H1 (cell line): Measurements from ENCODE around the gene NLGN4X. TPM values are rescaled to one million over a fixed set of nuclear protein-coding genes. Genes with fewer than 3 reads are reported as not detected.

Source experiments
- CTCF ChIA-PET: fragments of 300-600 bp; sonication (Branson Sonifier 250); formaldehyde crosslinking; loops from one replicate; lab custom pipeline; 2021; ENCODE audit not compliant: partially characterized antibody; lab: Charles Lee
- POLR2A ChIA-PET: fragments of 300-600 bp; sonication (Branson Sonifier 250); formaldehyde crosslinking; loops from one replicate; lab custom pipeline; 2021; ENCODE audit warnings: inconsistent platforms; ENCODE audit not compliant: partially characterized antibody; lab: Charles Lee
- DNase-seq, 2 experiments: peaks; one replicate each; pipeline versions ENCODE4 v3.0.0 to v3.0.0-alpha.2; 2010 to 2022; ENCODE audit warnings: low spot score in 2 of 2, low read depth in 1 of 2, mixed read lengths in 1 of 2
- FAIRE-seq: peaks from 2 replicates; lab custom pipeline; 2011; peaks lifted over from hg19 to GRCh38; lab: Jason Lieb, UNC
- H2AFZ ChIP-seq: 2 replicates; pipeline ENCODE4 v1.8.1; 2012; ENCODE audit warnings: low read length, inconsistent platforms
- H2AK5ac ChIP-seq: 2 replicates; pipeline ENCODE4 v1.6.1; 2013; ENCODE audit warnings: low read depth, low read length
- H2BK120ac ChIP-seq: replicated peaks from 2 replicates; pipeline ENCODE3; 2013; ENCODE audit warnings: low read depth, low read length, inconsistent platforms
- H2BK12ac ChIP-seq: 2 replicates; pipeline ENCODE4 v1.6.1; 2013; ENCODE audit warnings: low read depth, low read length
- H2BK15ac ChIP-seq: 2 replicates; pipeline ENCODE4 v1.6.1; 2013; ENCODE audit warnings: low read length
- H2BK20ac ChIP-seq: 2 replicates; pipeline ENCODE4 v1.6.1; 2013; ENCODE audit warnings: low read length
- H2BK5ac ChIP-seq: 2 replicates; pipeline ENCODE4 v1.6.1; 2013; ENCODE audit warnings: low read depth, low read length
- H3K14ac ChIP-seq: 2 replicates; pipeline ENCODE4 v1.6.1; 2013; ENCODE audit warnings: inconsistent platforms; ENCODE audit not compliant: insufficient read length
- H3K18ac ChIP-seq: 2 replicates; pipeline ENCODE4 v1.6.1; 2013; ENCODE audit warnings: low read length; ENCODE audit errors: extremely low read depth
- H3K23ac ChIP-seq: 2 replicates; pipeline ENCODE4 v1.6.1; 2013; ENCODE audit warnings: inconsistent platforms; ENCODE audit not compliant: insufficient read length
- H3K23me2 ChIP-seq: 2 replicates; pipeline ENCODE4 v1.6.1; 2013; ENCODE audit warnings: low read depth, low read length
- H3K27ac ChIP-seq: 2 replicates; pipeline ENCODE4 v1.6.1; 2011; ENCODE audit warnings: low read depth, low read length, inconsistent platforms
- H3K27me3 ChIP-seq, 4 experiments: replicated peaks in 1 of 4; 1 replicate in 1 of 4; 2 replicates in 3 of 4; pipeline versions ENCODE4 v1.6.1 to v1.8.1; 2011 to 2013; ENCODE audit warnings: low read length in 3 of 4, mild to moderate bottlenecking in 3 of 4, inconsistent platforms in 2 of 4, mixed read lengths in 2 of 4, moderate library complexity in 1 of 4; ENCODE audit not compliant: control insufficient read depth in 3 of 4, insufficient read depth in 3 of 4; ENCODE audit errors: extremely low read depth in 1 of 4
- H3K36me3 ChIP-seq, 4 experiments: 2 replicates each; pipeline versions ENCODE4 v1.6.1 to v1.8.1; 2011 to 2013; ENCODE audit warnings: mild to moderate bottlenecking in 4 of 4, low read length in 3 of 4, moderate library complexity in 2 of 4, control low read depth in 1 of 4, inconsistent platforms in 1 of 4; ENCODE audit not compliant: insufficient read depth in 4 of 4, control insufficient read depth in 2 of 4
- H3K4ac ChIP-seq: replicated peaks from 2 replicates; pipeline ENCODE3; 2013; ENCODE audit warnings: low read length, low read depth, mixed read lengths, inconsistent platforms; ENCODE audit not compliant: insufficient read length
- H3K4me1 ChIP-seq, 4 experiments: replicated peaks in 1 of 4; 1 replicate in 1 of 4; 2 replicates in 3 of 4; pipeline versions ENCODE4 v1.6.1 to v1.8.1; 2011 to 2013; ENCODE audit warnings: low read length in 3 of 4, inconsistent platforms in 2 of 4, mixed read lengths in 1 of 4; ENCODE audit not compliant: insufficient read depth in 4 of 4, control insufficient read depth in 3 of 4
- H3K4me2 ChIP-seq, 2 experiments: 2 replicates each; pipeline versions ENCODE4 v1.6.1 to v1.8.1; 2011 to 2013; ENCODE audit warnings: low read depth in 2 of 2, low read length in 2 of 2, control low read depth in 1 of 2, inconsistent platforms in 1 of 2, mild to moderate bottlenecking in 1 of 2; ENCODE audit not compliant: insufficient read depth in 1 of 2
- H3K4me3 ChIP-seq, 4 experiments: fragments of 200-600, 300-600 bp in 1 of 4; sonication (generic), shearing (Covaris generic), sonication (Bioruptor Twin) in 1 of 4; 2 replicates each; pipeline versions ENCODE4 v1.5.1 to v1.8.1; 2011 to 2016; ENCODE audit warnings: low read length in 4 of 4, low read depth in 3 of 4, control low read depth in 2 of 4, inconsistent platforms in 2 of 4, mild to moderate bottlenecking in 2 of 4, mixed read lengths in 1 of 4, moderate library complexity in 1 of 4; ENCODE audit not compliant: insufficient read depth in 2 of 4; ENCODE audit errors: extremely low read depth in 1 of 4
- H3K56ac ChIP-seq: replicated peaks from 2 replicates; pipeline ENCODE3; 2013; ENCODE audit warnings: low read depth, mild to moderate bottlenecking, mixed read lengths, low read length, inconsistent platforms; ENCODE audit not compliant: insufficient read length
- H3K79me1 ChIP-seq: 2 replicates; pipeline ENCODE4 v1.6.1; 2013; ENCODE audit warnings: low read depth, low read length, control low read depth
- H3K79me2 ChIP-seq, 2 experiments: 2 replicates each; pipeline versions ENCODE4 v1.6.1 to v1.8.1; 2012 to 2013; ENCODE audit warnings: low read length in 2 of 2, mild to moderate bottlenecking in 2 of 2, inconsistent platforms in 1 of 2; ENCODE audit not compliant: insufficient read depth in 2 of 2, control insufficient read depth in 1 of 2
- H3K9ac ChIP-seq, 4 experiments: replicated peaks in 1 of 4; 1 replicate in 1 of 4; 2 replicates in 3 of 4; pipeline versions ENCODE4 v1.6.1 to v1.8.1; 2011 to 2013; ENCODE audit warnings: low read depth in 3 of 4, low read length in 3 of 4, control low read depth in 2 of 4, mild to moderate bottlenecking in 2 of 4, moderate library complexity in 2 of 4, inconsistent platforms in 1 of 4; ENCODE audit errors: extremely low read depth in 1 of 4
- H3K9me3 ChIP-seq, 2 experiments: 2 replicates each; pipeline versions ENCODE4 v1.6.1 to v1.8.1; 2012 to 2013; ENCODE audit warnings: mild to moderate bottlenecking in 2 of 2, moderate library complexity in 2 of 2, control low read depth in 1 of 2, inconsistent platforms in 1 of 2, low read depth in 1 of 2, low read length in 1 of 2, mixed read lengths in 1 of 2; ENCODE audit not compliant: insufficient read depth in 2 of 2
- H4K20me1 ChIP-seq, 2 experiments: replicated peaks in 1 of 2; 2 replicates each; pipeline versions ENCODE3 to v1.8.1; 2011 to 2013; ENCODE audit warnings: inconsistent platforms in 2 of 2, low read length in 2 of 2, mild to moderate bottlenecking in 1 of 2; ENCODE audit not compliant: insufficient read depth in 2 of 2, control insufficient read depth in 1 of 2
- H4K5ac ChIP-seq: 2 replicates; pipeline ENCODE4 v1.6.1; 2013; ENCODE audit warnings: low read length, low read depth, mixed read lengths, inconsistent platforms; ENCODE audit not compliant: insufficient read length
- H4K8ac ChIP-seq: 2 replicates; pipeline ENCODE4 v1.8.0; 2013; ENCODE audit warnings: mild to moderate bottlenecking, moderate library complexity, low read length, inconsistent platforms; ENCODE audit not compliant: insufficient read depth; ENCODE audit errors: extremely low read depth
- H4K91ac ChIP-seq: replicated peaks from 2 replicates; pipeline ENCODE3; 2013; ENCODE audit warnings: low read length, mixed read lengths, inconsistent platforms; ENCODE audit not compliant: insufficient read length
- MAFK ChIP-seq: IDR thresholded peaks from 2 replicates; pipeline ENCODE4 v1.6.1; 2012; ENCODE audit warnings: low read depth, mild to moderate bottlenecking, improper control_type of control experiment, low read length
- NANOG ChIP-seq: IDR thresholded peaks from 2 replicates; pipeline ENCODE4 v1.6.1; 2011; ENCODE audit warnings: low read length, low read depth, mild to moderate bottlenecking, inconsistent platforms; ENCODE audit not compliant: insufficient read depth, poor library complexity, severe bottlenecking
- RBBP5 ChIP-seq: IDR thresholded peaks from 2 replicates; pipeline ENCODE4 v1.7.1; 2012; ENCODE audit warnings: low read depth, mild to moderate bottlenecking, inconsistent platforms, low read length, moderate library complexity, borderline replicate concordance
- SP1 ChIP-seq: IDR thresholded peaks from 2 replicates; pipeline ENCODE4 v1.6.1; 2011; ENCODE audit warnings: low read depth, low read length
- SUZ12 ChIP-seq: fragments of 200-600 bp; sonication (generic); IDR thresholded peaks from 2 replicates; pipeline ENCODE4 v1.6.1; 2012; ENCODE audit warnings: mild to moderate bottlenecking, inconsistent platforms, low read length, moderate library complexity, mixed read lengths
- TAF1 ChIP-seq: IDR thresholded peaks from 2 replicates; pipeline ENCODE4 v1.6.1; 2011; ENCODE audit warnings: mild to moderate bottlenecking, low read depth, low read length
- WGBS, 2 experiments: shearing (Covaris generic) in 1 of 2; methylation state at CpG; one replicate each; pipeline versions ENCODE4 v1.1.6 to v1.1.7; 2013 to 2015; ENCODE audit warnings: low lambda C conversion rate in 2 of 2, mixed read lengths in 2 of 2, inconsistent platforms in 1 of 2, low coverage in 1 of 2, missing lambda C conversion rate in 1 of 2; ENCODE audit not compliant: insufficient replicate concordance in 2 of 2, insufficient coverage in 1 of 2, insufficient read length in 1 of 2; ENCODE audit errors: extremely low coverage in 1 of 2, missing lambda C conversion rate in 1 of 2; 5-methylcytosine and 5-hydroxymethylcytosine counted together
- polyA plus RNA-seq, 7 experiments: library from polyadenylated mRNA; depleted of rRNA in 3 of 7; stranded (reverse) in 5 of 7; unstranded in 2 of 7; fragments of >200 nt in 5 of 7; fragments of 200-250 nt in 2 of 7; gene quantifications; 1 replicate in 5 of 7; 2 replicates in 1 of 7; 4 replicates in 1 of 7; pipeline versions ENCODE4 v1.2.1 to v1.2.3, GENCODE V29; 2011 to 2013; ENCODE audit warnings: missing spikeins in 2 of 7, mixed read lengths in 2 of 7
- total RNA-seq: library from RNA; stranded (reverse); fragmentation: NEBNext Ultra II Directional; extraction: Animal tissue kit (Norgen Biotek cat#: 25700); gene quantifications from 2 replicates; pipeline ENCODE4 v1.2.1, GENCODE V29; 2021
- TF ChIP-seq, protein P1 (sequence below): IDR thresholded peaks from 2 replicates; pipeline ENCODE4 v1.6.1; 2012; ENCODE audit warnings: low read length, inconsistent platforms

NLGN4X gene
- total and polyA plus RNA-seq, 2 of the 8 experiments (the other 6 are each of a cell fraction or from before 2014, with no cell fraction given), result 104 to 124 TPM

DNA sequence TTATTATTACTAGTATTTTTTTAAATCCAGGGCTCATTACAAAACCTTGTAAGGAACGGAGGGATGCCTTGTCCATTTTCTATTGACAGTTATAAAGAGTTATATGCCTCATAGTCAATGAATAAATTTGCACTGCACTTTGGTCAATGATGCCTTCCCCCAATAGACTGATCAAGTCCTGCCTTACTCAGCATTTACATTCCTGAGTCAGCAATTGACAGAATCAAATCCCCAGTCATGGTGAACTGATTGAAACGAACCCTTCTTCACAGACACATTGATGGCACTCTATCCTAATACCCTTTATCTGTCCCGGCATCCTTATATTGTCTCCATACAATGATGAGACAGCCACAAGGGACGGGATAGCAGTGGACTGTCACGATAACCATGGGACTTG, 213.2 kb downstream of the NLGN4X start:
- POLR2A ChIA-PET, result no interaction called here
- H3K9me3 ChIP-seq, result no peaks in the 10 kb centered on the region
- no peak overlapping the region for H2AK5ac ChIP-seq
- H3K27ac ChIP-seq, result no peak overlapping the region
- no peaks in the 10 kb centered on the region; the same call in 1 of the 2 replicates for H3K79me1 ChIP-seq
- WGBS, 2 experiments, result 85% methylated on average over 5 of the region's 5 CpGs; no CpG with 5 or more reads in 1 of the 2 experiments
- no peak overlapping the region for H3K23ac ChIP-seq
- H3K14ac ChIP-seq, result no peak overlapping the region
- H4K5ac ChIP-seq, result no peak overlapping the region
- no peak overlapping the region for H3K18ac ChIP-seq
- H3K23me2 ChIP-seq, result no peaks in the 10 kb centered on the region
- H2BK20ac ChIP-seq, result no peak overlapping the region
- H2BK5ac ChIP-seq, result no peak overlapping the region
- no peaks in the 10 kb centered on the region for H3K27me3 ChIP-seq
- H3K36me3 ChIP-seq, result no peaks in the 10 kb centered on the region
- H2AFZ ChIP-seq, result no peak overlapping the region
- DNase-seq (no peak), FAIRE-seq (no peak)
- H2BK12ac ChIP-seq, result no peak overlapping the region
- no peaks in the 10 kb centered on the region for H4K20me1 ChIP-seq
- H3K4me3 ChIP-seq, result no peak overlapping the region
- peaks cover 0 to 90% of the 10 kb centered on the region in 2 experiments; a peak in 2 of 4 replicates for H3K79me2 ChIP-seq
- no peak for TF ChIP-seq RBBP5
- TF ChIP-seq SUZ12, result no peak
- TF ChIP-seq, protein P1, sequence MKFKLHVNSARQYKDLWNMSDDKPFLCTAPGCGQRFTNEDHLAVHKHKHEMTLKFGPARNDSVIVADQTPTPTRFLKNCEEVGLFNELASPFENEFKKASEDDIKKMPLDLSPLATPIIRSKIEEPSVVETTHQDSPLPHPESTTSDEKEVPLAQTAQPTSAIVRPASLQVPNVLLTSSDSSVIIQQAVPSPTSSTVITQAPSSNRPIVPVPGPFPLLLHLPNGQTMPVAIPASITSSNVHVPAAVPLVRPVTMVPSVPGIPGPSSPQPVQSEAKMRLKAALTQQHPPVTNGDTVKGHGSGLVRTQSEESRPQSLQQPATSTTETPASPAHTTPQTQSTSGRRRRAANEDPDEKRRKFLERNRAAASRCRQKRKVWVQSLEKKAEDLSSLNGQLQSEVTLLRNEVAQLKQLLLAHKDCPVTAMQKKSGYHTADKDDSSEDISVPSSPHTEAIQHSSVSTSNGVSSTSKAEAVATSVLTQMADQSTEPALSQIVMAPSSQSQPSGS, result no peak
- no peak for TF ChIP-seq TAF1
- no peak for TF ChIP-seq MAFK
- TF ChIP-seq NANOG, result no peak
- no peak for TF ChIP-seq SP1
- no peak overlapping the region for H4K8ac ChIP-seq
- CTCF ChIA-PET, result no interaction called here
- H2BK15ac ChIP-seq, result no peak overlapping the region
- no peaks in the 10 kb centered on the region; a peak in 1 of 7 replicates for H3K4me1 ChIP-seq
- no peak overlapping the region for H2BK120ac ChIP-seq
- H4K91ac ChIP-seq, result no peak overlapping the region
- H3K56ac ChIP-seq, result no peak overlapping the region
- no peak overlapping the region for H3K9ac ChIP-seq
- no peak overlapping the region for H3K4me2 ChIP-seq
- no peak overlapping the region for H3K4ac ChIP-seq
